Ishikawa (cell line): Measurements from ENCODE around the gene OR11A1.

Experiments used
- CEBPB ChIP-seq: IDR thresholded peaks from 2 replicates; pipeline ENCODE4 v1.6.1; 2012
- CREB1 ChIP-seq: IDR thresholded peaks from 2 replicates; pipeline ENCODE4 v1.6.1; 2012; ENCODE audit warnings: low read depth
- EGR1 ChIP-seq: IDR thresholded peaks from 2 replicates; pipeline ENCODE4 v1.6.1; 2012
- FOXM1 ChIP-seq: IDR thresholded peaks from 2 replicates; pipeline ENCODE4 v1.6.1; 2012; ENCODE audit warnings: low read depth, borderline replicate concordance
- RAD21 ChIP-seq: IDR thresholded peaks from 2 replicates; pipeline ENCODE4 v1.6.1; 2012; ENCODE audit warnings: low read depth
- REST ChIP-seq: IDR thresholded peaks from 2 replicates; pipeline ENCODE4 v1.6.1; 2012; ENCODE audit warnings: low read depth, mild to moderate bottlenecking
- YY1 ChIP-seq: IDR thresholded peaks from 2 replicates; pipeline ENCODE4 v1.6.1; 2012; ENCODE audit warnings: low read depth
- TF ChIP-seq, protein P1 (sequence below): IDR thresholded peaks from 2 replicates; pipeline ENCODE4 v1.6.1; 2012

DNA sequence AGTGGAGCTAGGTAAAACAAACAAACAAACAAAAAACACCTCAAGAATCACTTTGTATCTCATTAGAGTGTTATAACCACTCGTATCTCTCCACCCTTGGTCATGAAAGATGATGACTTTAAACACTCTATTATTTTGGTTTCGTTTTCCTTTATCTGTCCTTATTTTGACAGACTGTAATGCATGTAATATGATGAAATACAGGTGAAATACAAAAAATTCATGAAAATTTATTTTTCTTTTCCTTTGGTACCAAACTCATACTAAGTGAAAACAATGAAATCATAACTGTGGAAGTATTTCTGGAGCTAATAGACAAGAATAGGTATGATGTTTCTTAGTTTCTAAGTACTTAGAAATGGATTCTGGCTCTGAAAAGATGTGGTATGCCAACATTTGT lies 57.3 kb downstream of the OR11A1 start:
- TF ChIP-seq FOXM1 (no peak), CREB1 (no peak), RAD21 (no peak), REST (no peak), EGR1 (no peak), YY1 (no peak), CEBPB (no peak)
- TF ChIP-seq, protein P1, sequence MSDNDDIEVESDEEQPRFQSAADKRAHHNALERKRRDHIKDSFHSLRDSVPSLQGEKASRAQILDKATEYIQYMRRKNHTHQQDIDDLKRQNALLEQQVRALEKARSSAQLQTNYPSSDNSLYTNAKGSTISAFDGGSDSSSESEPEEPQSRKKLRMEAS, result no peak
